Skeletal muscle tissue (tissue), 4 donors: ENCODE measurements around the gene NPY4R. TPM values are rescaled to one million over a fixed set of nuclear protein-coding genes. Genes with fewer than 3 reads are reported as not detected.
"Not testable (repeated sequence)": the region's sequence is repeated elsewhere in the genome, so short reads cannot be mapped to it uniquely, and the experiment has no call there.

Experiments
- H3K27ac ChIP-seq: one replicate; pipeline ENCODE4 v1.7.0; 2013; ENCODE audit warnings: mild to moderate bottlenecking, low read depth, low read length, inconsistent platforms
- H3K27me3 ChIP-seq, 3 donors: one replicate each; pipeline ENCODE4 v1.7.0; 2013; ENCODE audit warnings: low read length in 3 of 3; ENCODE audit not compliant: control insufficient read depth in 3 of 3, insufficient read depth in 3 of 3
- H3K36me3 ChIP-seq, 3 donors: one replicate each; pipeline ENCODE4 v1.7.0; 2013; ENCODE audit warnings: low read length in 3 of 3; ENCODE audit not compliant: control insufficient read depth in 3 of 3, insufficient read depth in 3 of 3
- H3K4me1 ChIP-seq, 3 donors: one replicate each; pipeline ENCODE4 v1.7.0; 2013; ENCODE audit warnings: low read length in 3 of 3, mild to moderate bottlenecking in 3 of 3; ENCODE audit not compliant: control insufficient read depth in 3 of 3, insufficient read depth in 3 of 3
- H3K4me3 ChIP-seq, 3 donors: one replicate each; pipeline ENCODE4 v1.7.0; 2013; ENCODE audit warnings: low read length in 3 of 3
- H3K9ac ChIP-seq, 3 donors: one replicate each; pipeline ENCODE4 v1.7.0; 2013; ENCODE audit warnings: low read length in 3 of 3, mild to moderate bottlenecking in 3 of 3, moderate library complexity in 2 of 3, low read depth in 1 of 3
- H3K9me3 ChIP-seq, 3 donors: one replicate each; pipeline ENCODE4 v1.7.0; 2013; ENCODE audit warnings: low read length in 3 of 3; ENCODE audit not compliant: control insufficient read depth in 3 of 3
- total RNA-seq: library from RNA; depleted of rRNA; stranded (reverse); fragments of >200 nt; gene quantifications from one replicate; pipeline ENCODE4 v1.2.3, GENCODE V29; 2014
- donor health status: Osteomylitis.

The NPY4R gene
- total RNA-seq, 1 donor from 2014 or later = not detected

GRCh38 chr10:46440942-46441341 is 24.8 kb downstream of the NPY4R start:
- H3K27ac ChIP-seq, H3K27me3 ChIP-seq, H3K4me1 ChIP-seq, H3K4me3 ChIP-seq, H3K9ac ChIP-seq, H3K36me3 ChIP-seq, H3K9me3 ChIP-seq: not testable (repeated sequence)

GRCh38 chr10:46423550-46423949 is 42.2 kb downstream of the NPY4R start:
- H3K36me3 ChIP-seq, H3K27me3 ChIP-seq, H3K4me3 ChIP-seq, H3K4me1 ChIP-seq, H3K9me3 ChIP-seq, H3K27ac ChIP-seq, H3K9ac ChIP-seq: not testable (repeated sequence)

- not testable (repeated sequence) for H3K36me3 ChIP-seq, H3K9ac ChIP-seq, H3K27me3 ChIP-seq, H3K9me3 ChIP-seq, H3K4me1 ChIP-seq, H3K4me3 ChIP-seq, H3K27ac ChIP-seq
These were observed 46.0 kb downstream of the NPY4R start for GRCh38 chr10:46419570-46420379.

GRCh38 chr10:46418283-46418682 is 47.5 kb downstream of the NPY4R start:
- H3K36me3 ChIP-seq, H3K9ac ChIP-seq, H3K4me1 ChIP-seq, H3K27me3 ChIP-seq, H3K27ac ChIP-seq, H3K4me3 ChIP-seq, H3K9me3 ChIP-seq: not testable (repeated sequence)

- H3K9me3 ChIP-seq, H3K27ac ChIP-seq: not testable (repeated sequence)
These were observed 50.5 kb downstream of the NPY4R start for GRCh38 chr10:46415291-46415690.

GRCh38 chr10:46412665-46413064 is 53.1 kb downstream of the NPY4R start:
- H3K4me3 ChIP-seq, H3K36me3 ChIP-seq, H3K27me3 ChIP-seq, H3K9ac ChIP-seq, H3K4me1 ChIP-seq, H3K9me3 ChIP-seq, H3K27ac ChIP-seq: not testable (repeated sequence)

More at GRCh38 chr10:46415291-46415690, 50.5 kb downstream of the NPY4R start:
- not testable (repeated sequence) for H3K27me3 ChIP-seq, H3K9ac ChIP-seq, H3K4me1 ChIP-seq, H3K4me3 ChIP-seq, H3K36me3 ChIP-seq

GRCh38 chr10:46411123-46411522 is 54.6 kb downstream of the NPY4R start:
- H3K4me3 ChIP-seq = not testable (repeated sequence)

More at GRCh38 chr10:46411123-46411522, 54.6 kb downstream of the NPY4R start:
- not testable (repeated sequence) for H3K4me1 ChIP-seq, H3K27me3 ChIP-seq, H3K27ac ChIP-seq, H3K36me3 ChIP-seq, H3K9ac ChIP-seq, H3K9me3 ChIP-seq

Other genes with a start within 250 kb of the NPY4R start
- not detected for gene ANTXRL, start 179.0 kb downstream of the NPY4R start, total RNA-seq
- 0.52 TPM for gene ANXA8L1, start 90.2 kb downstream of the NPY4R start, total RNA-seq
- 0.52 TPM for gene GPRIN2, start 90.7 kb upstream of the NPY4R start, total RNA-seq
- gene SYT15, start 113.2 kb upstream of the NPY4R start, total RNA-seq = 1.0 TPM